Hematopoietic multipotent progenitor cell treated with erythropoietin and hydrocortisone succinate and interleukin-3 and kit ligand, for 17 days (in vitro differentiated cells): ENCODE results near the gene CCNY.

ENCODE experiments used
- DNase-seq: peaks from one replicate; pipeline ENCODE4 v3.0.0-alpha.2; 2015; ENCODE audit warnings: low spot score

The CCNY gene

DNA sequence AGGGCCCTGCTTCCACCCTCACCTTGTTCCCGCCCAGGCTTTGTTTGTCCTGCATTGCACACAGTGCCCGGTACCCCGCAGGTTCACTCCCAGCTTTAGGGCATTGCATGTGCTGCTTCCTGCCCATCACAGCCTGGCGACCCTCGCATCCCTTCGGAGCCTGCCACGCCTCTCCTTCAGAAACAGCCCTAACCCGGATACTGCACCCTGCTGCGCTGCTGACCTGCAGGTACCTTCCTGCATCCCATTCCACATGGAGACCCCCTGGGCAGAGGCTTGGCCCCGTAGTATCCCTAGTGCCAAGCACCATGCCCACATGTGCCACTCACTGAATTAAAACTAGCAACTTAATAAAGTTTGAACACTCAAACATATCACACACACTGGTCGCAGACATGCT lies 249.0 kb downstream of the CCNY start:
- DNase-seq, result no peak

DNA sequence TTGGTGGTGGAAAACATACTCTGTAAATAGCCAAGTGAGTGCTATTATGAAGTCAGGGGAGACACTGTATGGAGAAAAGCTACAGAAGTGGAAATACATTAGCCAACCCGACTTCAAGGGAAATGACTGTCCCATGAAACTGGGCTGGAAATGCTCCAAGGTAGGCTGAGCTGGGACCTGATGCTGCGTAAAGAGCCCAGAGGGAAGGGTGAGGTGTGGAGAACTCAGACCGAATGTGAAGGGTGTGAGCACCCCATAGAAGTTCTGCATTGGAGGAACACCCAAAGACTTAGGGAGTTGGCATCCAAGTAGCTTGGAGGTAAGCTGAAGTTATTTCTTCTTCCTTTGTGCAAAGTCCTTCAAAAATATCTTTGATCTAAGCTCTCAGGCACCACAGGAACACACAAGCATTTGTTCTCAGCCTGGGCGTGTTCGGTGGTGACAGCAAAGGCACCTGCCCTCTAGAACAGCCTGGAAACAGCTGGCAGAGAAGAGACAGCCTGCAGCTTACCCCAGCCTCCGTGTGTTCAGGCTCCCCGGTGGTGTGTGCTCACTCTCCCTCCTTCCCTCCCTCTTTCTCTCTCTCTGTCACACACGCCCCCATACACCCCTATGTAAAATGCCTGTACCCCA lies 249.7 kb downstream of the CCNY start:
- DNase-seq, result no peak

DNA sequence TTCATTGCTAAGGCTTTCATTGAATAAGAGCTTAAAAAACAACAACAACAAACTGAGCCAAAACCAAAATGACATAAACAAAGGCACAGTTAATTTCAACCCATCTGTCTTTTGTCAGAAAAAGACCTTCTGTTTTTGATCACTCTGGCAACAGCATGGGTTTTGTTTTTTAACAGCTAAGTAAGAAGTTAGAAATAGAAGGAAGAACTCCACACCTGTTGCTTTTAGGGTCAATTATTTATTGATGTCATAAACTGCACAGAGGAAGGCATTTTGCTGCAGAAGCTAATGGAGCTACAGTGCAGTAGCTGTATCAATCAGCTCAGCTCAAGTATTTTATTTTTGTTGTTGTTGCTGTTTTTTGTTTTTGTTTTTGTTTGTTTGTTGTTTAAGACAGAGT lies 252.5 kb downstream of the CCNY start:
- no peak for DNase-seq

DNA sequence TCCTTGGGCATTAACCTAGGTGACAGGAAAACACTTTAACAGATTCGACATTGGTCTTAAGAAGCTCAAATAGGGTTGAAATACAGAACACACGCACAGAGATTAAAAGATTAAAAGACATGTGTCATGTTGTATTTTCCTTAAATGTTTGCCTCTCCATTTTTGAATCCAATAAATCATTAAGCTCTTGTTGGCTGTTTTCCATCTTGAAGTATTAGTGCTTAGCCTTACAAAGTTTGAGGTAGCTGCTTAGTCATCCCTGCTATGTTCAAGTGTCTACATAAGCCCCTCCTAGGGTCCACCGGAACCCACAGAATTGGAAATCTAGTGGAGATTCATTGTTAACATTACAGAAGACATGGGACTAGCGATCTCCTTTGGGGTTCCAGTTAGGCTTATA lies 256.1 kb downstream of the CCNY start:
- DNase-seq, result no peak

DNA sequence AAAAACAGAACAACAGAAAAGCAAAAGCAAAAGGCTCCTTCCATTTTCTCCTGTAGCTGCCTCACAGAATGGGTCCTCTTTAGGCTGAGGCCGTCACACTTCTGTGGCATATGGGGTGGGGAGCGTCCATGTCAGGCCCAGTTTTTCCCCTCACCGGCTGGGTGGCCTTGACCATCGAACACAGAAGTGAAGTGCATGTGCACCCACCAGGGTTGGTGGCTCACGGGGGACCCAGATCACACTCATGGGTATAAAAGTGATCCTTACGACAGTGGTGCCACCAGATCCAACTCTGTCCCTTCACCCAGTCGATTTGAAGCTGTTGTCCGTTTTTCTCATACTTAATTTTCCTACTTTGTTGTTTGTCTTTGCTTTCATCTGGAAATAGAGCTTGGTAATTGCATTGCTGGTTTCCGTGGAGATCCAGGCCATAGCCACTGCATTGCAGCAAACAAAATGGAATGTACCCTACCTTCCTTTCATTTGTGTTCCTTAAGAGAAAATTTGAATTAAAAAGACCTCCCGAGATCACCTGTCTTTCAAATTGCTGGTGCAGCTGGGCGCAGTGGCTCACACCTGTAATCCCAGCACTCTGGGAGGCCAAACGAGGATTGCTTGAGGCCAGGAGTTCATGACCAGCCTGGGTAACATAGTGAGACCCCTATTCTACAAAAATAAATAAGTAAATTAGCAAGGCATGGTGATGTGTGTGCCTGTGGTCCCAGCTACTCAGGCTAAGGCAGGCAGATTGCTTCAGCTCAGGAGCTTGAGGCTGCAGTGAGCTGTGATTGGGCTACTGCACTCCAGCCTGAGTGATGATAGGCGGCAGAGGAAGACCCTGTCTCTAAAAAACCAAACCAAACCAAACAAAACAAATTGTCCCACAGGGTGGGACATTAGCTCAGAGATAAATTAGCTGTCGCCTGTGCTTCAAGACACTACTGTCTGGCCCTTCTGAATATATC lies 258.1 kb downstream of the CCNY start:
- DNase-seq, result no peak

DNA sequence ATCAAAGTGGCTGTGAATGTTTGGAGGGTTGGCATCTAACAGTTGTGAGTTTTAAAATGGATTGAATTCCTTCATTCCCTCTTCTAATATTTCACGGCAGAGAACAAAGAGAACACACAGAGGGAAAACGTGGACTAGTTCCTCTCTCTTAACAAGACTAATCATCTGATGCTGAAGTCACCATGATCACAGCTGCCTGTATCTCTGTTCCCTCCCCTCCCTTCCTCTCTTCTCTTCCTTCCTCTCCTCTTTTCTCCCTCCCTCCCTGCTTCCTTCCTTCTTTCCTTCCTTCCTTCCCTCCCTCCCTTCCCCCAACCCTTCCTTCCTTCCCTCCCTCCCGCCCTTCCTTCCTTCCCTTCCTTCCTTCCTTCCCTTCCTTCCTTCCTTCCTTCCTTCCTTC lies 258.8 kb downstream of the CCNY start:
- no peak for DNase-seq

DNA sequence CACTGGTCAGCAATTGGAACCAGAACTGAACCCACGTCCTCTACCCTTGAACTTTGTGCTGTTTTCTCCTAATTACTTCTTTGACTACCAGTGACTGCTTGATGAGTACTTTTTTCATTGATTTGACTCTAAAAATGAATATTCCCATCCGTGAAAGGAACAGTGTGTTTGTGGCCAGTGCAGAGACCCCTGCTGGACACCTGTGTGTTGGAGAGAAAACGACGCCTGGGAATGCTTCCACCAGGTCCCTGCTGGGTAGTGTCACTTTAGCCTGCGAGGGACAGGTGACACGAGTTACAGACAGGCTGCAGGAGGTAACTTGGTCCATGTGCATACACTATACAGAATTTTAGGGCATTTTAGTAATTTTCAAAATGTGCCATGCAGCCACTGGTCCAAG lies 262.1 kb downstream of the CCNY start:
- no peak for DNase-seq

DNA sequence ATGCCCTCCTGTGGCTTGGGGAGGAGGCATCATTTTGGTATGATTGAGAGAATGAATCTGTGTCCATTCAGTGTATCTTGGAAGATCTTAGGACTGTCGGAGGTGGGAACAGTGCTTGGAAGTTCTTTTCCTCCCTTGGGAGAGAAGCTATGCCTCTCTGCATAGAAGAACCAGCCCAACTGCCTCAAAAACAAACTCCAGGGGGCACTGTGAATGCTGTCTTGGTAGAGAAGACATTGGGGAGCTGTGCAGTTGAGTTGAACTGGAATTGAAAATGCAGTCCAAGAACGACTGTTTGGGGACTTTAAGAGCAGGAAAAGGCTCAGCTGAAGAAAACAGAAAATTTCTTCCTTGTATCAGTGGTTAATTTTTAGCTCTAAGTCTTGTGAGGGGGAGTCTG lies 263.9 kb downstream of the CCNY start:
- DNase-seq, result no peak

DNA sequence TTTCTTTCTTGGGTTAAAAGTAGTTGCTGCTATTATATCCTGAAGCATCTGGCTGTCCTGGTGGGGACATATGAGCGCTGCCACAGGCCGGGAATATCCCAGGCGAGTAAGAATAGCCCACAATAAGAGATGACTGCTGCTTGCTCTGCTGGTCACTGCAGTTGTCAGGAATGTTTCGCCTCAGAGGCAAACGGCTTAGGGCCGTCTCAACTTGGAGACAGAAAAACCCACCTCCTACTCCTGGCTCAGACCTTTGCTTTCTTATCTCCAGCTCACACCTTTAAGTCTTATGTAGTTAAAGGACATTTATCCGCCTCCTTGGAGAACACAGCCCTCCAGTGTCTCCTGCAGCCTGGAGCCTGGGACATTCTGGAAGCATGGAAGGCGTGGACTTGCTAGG lies 268.9 kb downstream of the CCNY start, which contains the start of gene GJD4:
Gene GJD4, plus strand, starts transcription at position 151 of the 400 bp plus-strand sequence. Its CDS starts 227 bp downstream, at position 378.
- no peak for DNase-seq

DNA sequence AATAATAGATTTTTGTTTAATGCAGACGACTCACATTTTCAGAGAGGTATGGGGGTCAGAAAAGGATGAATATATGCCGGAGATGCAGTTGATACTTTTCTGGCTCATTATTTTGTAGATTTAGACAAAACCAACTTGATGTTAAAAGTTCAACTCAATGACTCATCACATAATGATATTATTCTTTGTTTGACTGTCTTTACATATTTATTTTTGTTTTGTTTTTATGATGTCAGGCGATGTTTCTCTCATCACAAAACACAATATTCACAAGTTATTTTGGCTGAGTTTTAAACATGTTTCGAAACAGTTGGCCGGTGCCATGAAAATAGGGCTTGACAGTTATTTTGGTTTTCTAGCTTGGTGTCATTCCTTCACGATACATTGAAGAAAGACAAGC lies 270.1 kb downstream of the CCNY start:
- DNase-seq, result no peak

DNA sequence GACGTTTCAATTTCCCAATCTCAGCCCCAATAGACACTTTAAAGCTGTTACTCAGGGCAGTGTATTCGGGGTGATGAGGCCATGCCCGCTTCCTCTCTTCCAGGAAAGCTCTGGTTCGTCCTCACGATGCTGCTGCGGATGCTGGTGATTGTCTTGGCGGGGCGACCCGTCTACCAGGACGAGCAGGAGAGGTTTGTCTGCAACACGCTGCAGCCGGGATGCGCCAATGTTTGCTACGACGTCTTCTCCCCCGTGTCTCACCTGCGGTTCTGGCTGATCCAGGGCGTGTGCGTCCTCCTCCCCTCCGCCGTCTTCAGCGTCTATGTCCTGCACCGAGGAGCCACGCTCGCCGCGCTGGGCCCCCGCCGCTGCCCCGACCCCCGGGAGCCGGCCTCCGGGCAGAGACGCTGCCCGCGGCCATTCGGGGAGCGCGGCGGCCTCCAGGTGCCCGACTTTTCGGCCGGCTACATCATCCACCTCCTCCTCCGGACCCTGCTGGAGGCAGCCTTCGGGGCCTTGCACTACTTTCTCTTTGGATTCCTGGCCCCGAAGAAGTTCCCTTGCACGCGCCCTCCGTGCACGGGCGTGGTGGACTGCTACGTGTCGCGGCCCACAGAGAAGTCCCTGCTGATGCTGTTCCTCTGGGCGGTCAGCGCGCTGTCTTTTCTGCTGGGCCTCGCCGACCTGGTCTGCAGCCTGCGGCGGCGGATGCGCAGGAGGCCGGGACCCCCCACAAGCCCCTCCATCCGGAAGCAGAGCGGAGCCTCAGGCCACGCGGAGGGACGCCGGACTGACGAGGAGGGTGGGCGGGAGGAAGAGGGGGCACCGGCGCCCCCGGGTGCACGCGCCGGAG lies 271.4 kb downstream of the CCNY start:
- no peak for DNase-seq

DNA sequence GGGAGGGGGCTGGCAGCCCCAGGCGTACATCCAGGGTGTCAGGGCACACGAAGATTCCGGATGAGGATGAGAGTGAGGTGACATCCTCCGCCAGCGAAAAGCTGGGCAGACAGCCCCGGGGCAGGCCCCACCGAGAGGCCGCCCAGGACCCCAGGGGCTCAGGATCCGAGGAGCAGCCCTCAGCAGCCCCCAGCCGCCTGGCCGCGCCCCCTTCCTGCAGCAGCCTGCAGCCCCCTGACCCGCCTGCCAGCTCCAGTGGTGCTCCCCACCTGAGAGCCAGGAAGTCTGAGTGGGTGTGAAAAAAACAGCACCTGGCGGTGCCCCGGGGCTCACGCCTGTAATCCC lies 272.0 kb downstream of the CCNY start:
- no peak for DNase-seq

DNA sequence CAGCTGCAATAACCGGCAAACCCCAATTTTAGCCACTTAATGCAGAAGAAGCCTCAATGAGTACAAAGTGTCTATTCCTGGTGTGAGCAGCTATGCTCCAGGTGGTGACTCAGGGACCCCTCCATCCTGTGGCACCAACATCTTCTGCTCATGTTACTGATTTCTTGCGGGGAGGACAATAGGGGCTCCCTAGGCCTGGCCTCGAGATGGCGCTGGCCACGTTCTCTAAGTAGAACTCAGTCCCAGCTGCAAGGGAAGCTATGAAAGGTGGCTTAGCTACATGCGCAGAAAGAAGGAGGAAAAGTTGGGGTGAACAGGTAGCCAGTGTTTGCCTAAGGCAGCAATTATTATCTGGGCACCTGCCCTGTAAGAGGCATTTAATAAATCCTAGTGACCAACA lies 275.4 kb downstream of the CCNY start:
- no peak for DNase-seq

DNA sequence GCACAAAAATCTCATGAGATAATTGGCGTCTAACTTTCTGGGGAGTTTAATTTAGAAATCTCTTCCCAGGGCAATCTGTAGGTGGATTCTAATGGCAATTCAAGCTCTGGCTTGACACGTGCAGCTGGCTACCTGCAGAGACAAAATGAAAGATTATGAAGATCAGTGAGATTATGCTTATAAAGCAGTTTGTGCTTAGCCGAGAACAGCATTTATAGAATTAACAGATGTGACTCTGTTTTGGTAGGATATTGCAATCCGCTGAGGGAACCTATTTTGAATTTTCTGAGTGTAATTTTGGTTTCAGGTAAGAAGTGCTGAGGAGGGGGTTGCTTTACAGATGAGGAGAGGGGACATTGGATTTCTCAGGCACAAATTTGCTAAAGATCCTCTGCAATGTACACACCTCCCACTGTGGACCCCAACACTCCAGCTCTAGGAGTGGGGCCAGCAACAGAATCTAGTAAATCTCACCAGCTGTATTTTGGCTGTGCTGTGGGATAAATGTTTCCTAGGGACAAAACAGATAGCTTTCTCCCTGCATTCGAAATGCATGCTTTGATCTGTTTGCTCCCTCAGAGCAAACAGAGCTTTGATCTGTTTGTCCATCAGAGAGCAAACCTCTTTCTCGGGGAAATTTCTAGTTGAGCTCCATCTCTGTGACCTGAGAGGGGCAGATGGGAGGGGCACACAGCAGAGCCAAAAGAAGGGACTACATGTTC lies 276.2 kb downstream of the CCNY start:
- DNase-seq, result no peak

DNA sequence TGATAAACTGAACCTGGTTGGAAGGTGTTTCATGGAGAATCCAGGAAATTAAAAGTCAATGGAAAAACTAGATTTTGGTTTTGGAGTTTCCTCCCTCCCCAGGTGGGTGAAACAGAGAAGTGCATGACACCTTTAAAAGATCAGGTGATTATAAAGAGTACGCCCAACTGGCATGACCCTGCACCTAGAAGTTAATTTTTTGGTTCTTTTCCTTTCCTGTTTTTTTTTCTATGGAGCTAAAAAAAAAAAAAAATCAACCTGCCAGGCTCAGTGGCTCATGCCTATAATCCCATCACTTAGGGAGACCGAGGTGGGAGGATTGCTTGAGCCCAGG lies 276.8 kb downstream of the CCNY start:
- no peak for DNase-seq

DNA sequence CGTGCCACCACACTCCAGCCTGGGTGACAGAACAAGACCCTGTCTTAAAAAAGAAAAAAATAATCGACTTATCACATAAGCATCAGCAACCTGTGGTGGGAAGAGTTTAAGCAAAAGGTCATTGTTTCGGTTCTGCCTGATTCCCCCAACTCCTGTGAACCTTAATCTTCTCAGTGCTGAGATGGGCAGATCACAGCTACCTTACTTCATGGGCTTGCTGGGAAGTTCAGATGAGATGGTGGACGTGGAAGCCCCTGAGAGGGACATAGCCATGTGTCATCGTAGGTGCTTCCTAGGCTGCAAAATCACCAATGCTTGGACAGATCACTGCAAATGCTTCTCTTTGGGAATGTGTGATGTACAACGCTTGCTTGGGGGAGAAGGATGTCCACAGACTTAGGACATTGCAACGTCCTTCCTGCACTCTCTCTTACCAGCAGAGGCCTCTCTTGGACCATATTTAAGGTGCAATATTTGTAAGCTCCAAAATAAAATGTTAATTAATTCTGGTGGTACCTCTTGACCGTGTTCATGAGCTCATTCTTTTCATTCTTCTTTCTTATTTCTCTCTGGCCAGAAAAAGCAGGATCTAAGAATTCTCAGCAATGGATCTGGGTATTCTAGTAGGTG lies 277.4 kb downstream of the CCNY start:
- DNase-seq, result no peak

DNA sequence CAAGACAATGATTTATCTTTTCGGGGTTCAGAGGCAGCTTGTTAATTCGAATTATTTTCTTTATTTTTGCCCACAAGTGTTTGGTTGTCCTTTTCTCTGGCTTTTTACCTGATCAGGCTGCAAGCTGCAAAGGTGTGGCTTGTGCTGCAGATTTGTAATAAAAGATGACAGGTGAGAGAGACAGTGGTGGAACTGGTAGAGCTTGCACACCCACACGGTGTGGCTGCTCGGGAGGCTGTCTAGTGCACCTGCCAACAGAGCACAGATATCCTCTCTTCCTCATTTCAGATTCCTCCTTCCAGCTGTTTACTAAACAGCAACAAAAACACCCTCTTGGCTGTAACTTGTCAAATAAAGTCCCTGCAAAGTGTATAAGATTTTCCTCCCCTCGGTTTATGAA lies 278.0 kb downstream of the CCNY start:
- DNase-seq, result no peak
